Gastrocnemius medialis (tissue), 4 donors: ENCODE data around the gene ADAM17. TPM values are rescaled to one million over a fixed set of nuclear protein-coding genes. Genes with fewer than 3 reads are reported as not detected.
A peak's percentile ranks its signal among the peaks of the same experiment; 100 is the strongest.

Experiments used
- ATAC-seq, 2 donors: fragments of 150-250 bp; one replicate each; pipeline ENCODE4 v1.9.1; 2016
- DNase-seq, 2 donors: peaks; one replicate each; pipeline ENCODE4 v3.0.0-alpha.2; 2019
- H3K27ac ChIP-seq, 4 donors: fragments of 200-600 bp; sonication (generic); 1 replicate in 1 of 4; 2 replicates in 3 of 4; pipeline ENCODE4 v1.5.1; 2016 to 2018; ENCODE audit warnings: mild to moderate bottlenecking in 2 of 4, moderate library complexity in 1 of 4
- H3K27me3 ChIP-seq, 3 donors: fragments of 200-600 bp; sonication (generic) in 2 of 3; 1 replicate in 1 of 3; 2 replicates in 2 of 3; pipeline versions ENCODE4 v1.5.1 to v1.6.0; 2016 to 2019; ENCODE audit warnings: mild to moderate bottlenecking in 1 of 3, moderate library complexity in 1 of 3
- H3K36me3 ChIP-seq, 2 donors: fragments of 200-600 bp; sonication (generic) in 1 of 2; one replicate each; pipeline ENCODE4 v1.5.1; 2017 to 2018
- H3K4me1 ChIP-seq, 2 donors: fragments of 200-600 bp; sonication (generic) in 1 of 2; one replicate each; pipeline ENCODE4 v1.5.1; 2016 to 2017; ENCODE audit warnings: mild to moderate bottlenecking in 2 of 2
- H3K4me3 ChIP-seq, 4 donors: fragments of 200-600 bp; sonication (generic) in 3 of 4; 1 replicate in 1 of 4; 2 replicates in 3 of 4; pipeline ENCODE4 v1.5.1; 2016 to 2019; ENCODE audit warnings: mild to moderate bottlenecking in 2 of 4
- H3K9me3 ChIP-seq, 3 donors: fragments of 200-600 bp; sonication (generic) in 2 of 3; 1 replicate in 1 of 3; 2 replicates in 2 of 3; pipeline ENCODE4 v1.5.1; 2016 to 2019
- CTCF ChIP-seq, 5 experiments: fragments of 450-650 bp in 3 of 5; fragments of 200-600 bp in 2 of 5; sonication (generic) in 2 of 5; IDR thresholded peaks in 4 of 5; conservative IDR thresholded peaks in 1 of 5; 1 replicate in 4 of 5; 2 replicates in 1 of 5; pipeline ENCODE4 v1.5.1; 2016 to 2019; ENCODE audit warnings: antibody characterized with exemption in 5 of 5, mild to moderate bottlenecking in 3 of 5, moderate library complexity in 3 of 5
- POLR2A ChIP-seq, 2 donors: fragments of 450-650 bp; IDR thresholded peaks; one replicate each; pipeline ENCODE4 v1.6.1; 2017; ENCODE audit warnings: antibody characterized with exemption in 2 of 2, mild to moderate bottlenecking in 2 of 2, moderate library complexity in 2 of 2
- in situ Hi-C, 4 donors: fragments of 200-750 bp; cut with MboI; loops; one replicate each; pipeline versions ENCODE4 v1.15.0 to v1.8.0; 2017; ENCODE audit warnings: low sequenced_read_pairs in 4 of 4
- intact Hi-C: fragments of 100-400 bp; cut with DNase I; formaldehyde crosslinking; loops from one replicate; pipeline ENCODE4 v1.15.1; 2023; ENCODE audit warnings: low total_unique reads
- total RNA-seq, 4 donors: library from RNA; depleted of rRNA; stranded (reverse); fragments of >200 nt; gene quantifications; one replicate each; pipeline versions ENCODE4 v1.1.0 to v1.2.3, GENCODE V29; 2016

Gene ADAM17
- total RNA-seq, 4 donors from 2014 or later: 13.5 to 27.1 (median 22.0) TPM

DNA sequence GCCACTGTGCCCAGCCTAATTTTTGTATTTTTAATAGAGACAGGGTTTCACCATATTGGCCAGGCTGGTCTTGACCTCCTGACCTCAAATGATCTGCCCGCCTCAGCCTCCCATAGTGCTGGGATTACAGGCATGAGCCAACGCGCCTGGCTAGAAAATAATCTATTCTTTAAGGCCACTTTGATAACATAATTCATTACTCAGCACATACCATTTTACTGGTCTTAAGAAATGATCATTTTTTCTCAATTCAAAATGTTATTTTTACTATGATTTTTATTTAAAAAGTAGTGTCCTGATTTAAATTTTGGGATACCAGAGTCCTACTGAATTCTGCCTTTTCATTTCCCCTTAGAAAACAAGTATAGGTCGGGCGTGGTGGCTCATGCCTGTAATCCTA, 27.0 kb upstream of the ADAM17 start:
- Histone ChIP-seq H3K36me3 (peaks cover 0 to 50% of the 10 kb centered on the region in 2 donors), H3K4me3 (no peak overlapping the region), H3K27ac (no peak overlapping the region), H3K9me3 (no peaks in the 10 kb centered on the region), H3K27me3 (no peaks in the 10 kb centered on the region), H3K4me1 (no peaks in the 10 kb centered on the region)
- no peak for TF ChIP-seq POLR2A (IDR thresholded peaks at IDR 0.05)
- TF ChIP-seq CTCF (IDR thresholded peaks at IDR 0.05 in 4 of 5, conservative IDR thresholded peaks at IDR 0.05 in 1 of 5): no peak
- no peak for DNase-seq
- in situ Hi-C loops (no loop called here), intact Hi-C loops (no loop called here)
- ATAC-seq: no peak

- no peaks in the 10 kb centered on the region for H3K4me1 ChIP-seq
These were observed 23.0 kb upstream of the ADAM17 start for GRCh38 chr2:9578467-9579235.

DNA sequence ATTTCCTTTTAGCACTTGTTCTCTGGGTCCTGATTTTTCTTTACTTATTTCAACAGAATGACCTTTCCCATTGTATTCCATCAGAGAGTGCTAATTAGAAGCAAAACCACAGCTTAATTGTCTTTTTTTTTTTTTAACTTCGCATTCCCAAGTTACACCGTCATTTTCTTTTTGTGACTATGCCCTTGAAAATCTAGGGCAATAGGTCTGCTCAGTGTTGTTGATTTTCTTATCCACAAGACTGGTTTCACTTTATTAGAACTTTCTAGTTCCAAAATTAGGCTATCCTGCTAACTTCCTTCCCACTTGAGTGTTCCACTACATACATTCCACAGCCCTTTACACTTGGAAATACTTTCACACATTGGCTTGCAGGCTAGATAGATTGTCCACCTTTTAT, 18.7 kb upstream of the ADAM17 start:
- no peaks in the 10 kb centered on the region for H3K27me3 ChIP-seq
- peak overlapping the region; percentile 38 to 64 (median 46) for H3K27ac ChIP-seq
- in situ Hi-C loops: no loop called here
- H3K9me3 ChIP-seq: no peaks in the 10 kb centered on the region
- intact Hi-C loops: no loop called here
- ATAC-seq (peak in 1 of 2 donors; percentile 51), DNase-seq (no peak)
- H3K4me3 ChIP-seq: no peak overlapping the region
- TF ChIP-seq POLR2A (IDR thresholded peaks at IDR 0.05) (no peak), CTCF (IDR thresholded peaks at IDR 0.05 in 4 of 5, conservative IDR thresholded peaks at IDR 0.05 in 1 of 5) (no peak)
- H3K36me3 ChIP-seq: no peaks in the 10 kb centered on the region
- no peaks in the 10 kb centered on the region for H3K4me1 ChIP-seq

More at GRCh38 chr2:9578467-9579235, 23.0 kb upstream of the ADAM17 start:
- DNase-seq (no peak), ATAC-seq (no peak)
- no peak overlapping the region for H3K27ac ChIP-seq
- no peaks in the 10 kb centered on the region for H3K9me3 ChIP-seq
- peaks cover 0 to 13% of the 10 kb centered on the region in 2 donors for H3K36me3 ChIP-seq
- no peaks in the 10 kb centered on the region for H3K27me3 ChIP-seq
- intact Hi-C loops: no loop called here
- no peak overlapping the region for H3K4me3 ChIP-seq
- no peak for TF ChIP-seq POLR2A (IDR thresholded peaks at IDR 0.05)
- TF ChIP-seq CTCF (IDR thresholded peaks at IDR 0.05 in 4 of 5, conservative IDR thresholded peaks at IDR 0.05 in 1 of 5): no peak
- in situ Hi-C loops: no loop called here

GRCh38 chr2:9573840-9574239, 18.2 kb upstream of the ADAM17 start:
- no peaks in the 10 kb centered on the region for H3K27me3 ChIP-seq
- ATAC-seq (peak in 1 of 2 donors; percentile 2), DNase-seq (no peak)
- no peaks in the 10 kb centered on the region for H3K36me3 ChIP-seq
- in situ Hi-C loops: no loop called here
- H3K9me3 ChIP-seq: no peaks in the 10 kb centered on the region
- intact Hi-C loops: no loop called here
- H3K4me1 ChIP-seq: no peaks in the 10 kb centered on the region
- H3K4me3 ChIP-seq: no peak overlapping the region
- peak overlapping the region; percentile 38 to 64 (median 46) for H3K27ac ChIP-seq
- TF ChIP-seq POLR2A (IDR thresholded peaks at IDR 0.05) (no peak), CTCF (IDR thresholded peaks at IDR 0.05 in 4 of 5, conservative IDR thresholded peaks at IDR 0.05 in 1 of 5) (no peak)
